Central memory CD4-positive, alpha-beta T cell (primary cell): ENCODE results near the gene GRPEL2.

ENCODE experiments used
- DNase-seq: peaks from one replicate; pipeline ENCODE4 v3.0.0; 2022

The GRPEL2 gene

GRCh38 chr5:149320791-149321330 is 24.4 kb upstream of the GRPEL2 start:
- no peak for DNase-seq

- no peak for DNase-seq
These were observed 22.8 kb upstream of the GRPEL2 start for GRCh38 chr5:149322518-149322917.

- DNase-seq, result no peak
These were observed 22.1 kb upstream of the GRPEL2 start for GRCh38 chr5:149323210-149323609.

GRCh38 chr5:149323621-149324205 is 21.6 kb upstream of the GRPEL2 start:
- DNase-seq, result no peak

- DNase-seq, result no peak
These were observed 20.7 kb upstream of the GRPEL2 start for GRCh38 chr5:149324641-149325040.

GRCh38 chr5:149325166-149325735 is 20.0 kb upstream of the GRPEL2 start:
- no peak for DNase-seq

GRCh38 chr5:149325894-149326293 is 19.4 kb upstream of the GRPEL2 start:
- DNase-seq, result no peak

- no peak for DNase-seq
These were observed 18.7 kb upstream of the GRPEL2 start for GRCh38 chr5:149326611-149327010.

- no peak for DNase-seq
These were observed 17.1 kb upstream of the GRPEL2 start for GRCh38 chr5:149328177-149328576.

GRCh38 chr5:149333711-149334443 is 11.4 kb upstream of the GRPEL2 start:
- no peak for DNase-seq

GRCh38 chr5:149337736-149338135 is 7.6 kb upstream of the GRPEL2 start:
- DNase-seq, result no peak

- DNase-seq, result no peak
These were observed 6.9 kb upstream of the GRPEL2 start for GRCh38 chr5:149338364-149338763.

GRCh38 chr5:149340920-149341319 is 4.4 kb upstream of the GRPEL2 start:
- no peak for DNase-seq

- DNase-seq, result no peak
These were observed 3.4 kb upstream of the GRPEL2 start for GRCh38 chr5:149341876-149342275.

GRCh38 chr5:149344151-149344550 is 1.1 kb upstream of the GRPEL2 start:
- no peak for DNase-seq

GRCh38 chr5:149345892-149346222 is 558 bp downstream of the GRPEL2 start:
- peak; percentile 12 for DNase-seq

- peak; percentile 75 for DNase-seq
These were observed 3.2 kb downstream of the GRPEL2 start for GRCh38 chr5:149348518-149348917.

- no peak for DNase-seq
These were observed 4.1 kb downstream of the GRPEL2 start for GRCh38 chr5:149349382-149349781.

- no peak for DNase-seq
These were observed 6.9 kb downstream of the GRPEL2 start for GRCh38 chr5:149352169-149352568.

GRCh38 chr5:149353911-149354310 is 8.6 kb downstream of the GRPEL2 start:
- no peak for DNase-seq

GRCh38 chr5:149355688-149356087 is 10.4 kb downstream of the GRPEL2 start:
- no peak for DNase-seq

GRCh38 chr5:149356391-149356790 is 11.1 kb downstream of the GRPEL2 start:
- DNase-seq, result no peak

- DNase-seq, result peak; percentile 96
These were observed 12.3 kb downstream of the GRPEL2 start, which contains the start of gene PCYOX1L for GRCh38 chr5:149357370-149358293. Gene PCYOX1L, plus strand, starts transcription at chr5:149358046. Its CDS starts 23 bp downstream, at chr5:149358069.
